Activated CD8-positive, alpha-beta memory T cell treated with anti-CD3 and anti-CD28 coated beads, Interleukin-2, amount 50 U/mL, for 24 hours (primary cell): ENCODE data around the gene KCTD1.
"Not testable (repeated sequence)": the region's sequence is repeated elsewhere in the genome, so short reads cannot be mapped to it uniquely, and the experiment has no call there.

Source experiments
- DNase-seq: peaks from one replicate; pipeline ENCODE4 v3.0.0-alpha.2; 2020; ENCODE audit errors: extremely low read depth

KCTD1 gene

GRCh38 chr18:26457611-26458353, 90.6 kb downstream of the KCTD1 start:
- DNase-seq = no peak

DNA sequence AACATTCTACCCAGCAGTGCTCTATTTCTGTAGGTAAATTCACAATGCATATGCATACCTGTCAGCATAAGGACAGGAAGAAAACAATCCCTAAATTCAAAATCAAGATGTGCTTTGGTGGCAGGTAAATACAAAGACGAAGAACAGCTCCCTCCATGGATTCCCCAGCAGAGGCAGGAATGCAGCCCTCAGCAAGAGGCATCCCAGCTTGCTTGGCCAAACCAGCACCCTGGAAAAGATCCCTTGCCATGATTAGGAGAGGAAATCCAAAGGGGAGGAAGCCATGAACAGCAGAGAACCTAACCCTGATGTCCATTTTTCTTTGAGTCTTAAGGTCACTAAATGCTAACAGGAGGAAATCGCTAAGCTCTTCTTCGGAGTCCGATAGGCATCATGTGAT, 91.2 kb downstream of the KCTD1 start:
- DNase-seq = no peak

DNA sequence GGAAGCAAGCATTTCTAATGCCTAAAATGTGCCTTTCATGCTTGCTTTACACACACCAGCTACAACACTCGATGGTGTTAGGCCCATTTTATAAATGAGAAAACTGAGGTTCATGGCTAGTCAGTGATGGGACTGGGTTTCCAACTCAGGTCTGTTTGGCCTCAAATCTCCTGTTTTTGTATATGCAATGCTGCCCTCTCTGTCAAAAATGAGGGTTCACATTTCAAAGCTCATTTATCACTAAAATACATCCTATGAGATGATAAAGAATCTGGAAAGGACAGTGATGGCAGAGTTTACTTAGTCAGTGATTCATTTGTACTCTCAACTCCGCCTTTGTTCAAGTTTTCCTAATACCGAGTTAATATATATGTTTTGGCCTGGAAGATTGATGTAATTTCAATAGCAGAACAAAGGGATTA, 92.3 kb downstream of the KCTD1 start:
- no peak for DNase-seq

- DNase-seq = no peak
These were observed 92.7 kb downstream of the KCTD1 start for GRCh38 chr18:26455639-26456038.

DNA sequence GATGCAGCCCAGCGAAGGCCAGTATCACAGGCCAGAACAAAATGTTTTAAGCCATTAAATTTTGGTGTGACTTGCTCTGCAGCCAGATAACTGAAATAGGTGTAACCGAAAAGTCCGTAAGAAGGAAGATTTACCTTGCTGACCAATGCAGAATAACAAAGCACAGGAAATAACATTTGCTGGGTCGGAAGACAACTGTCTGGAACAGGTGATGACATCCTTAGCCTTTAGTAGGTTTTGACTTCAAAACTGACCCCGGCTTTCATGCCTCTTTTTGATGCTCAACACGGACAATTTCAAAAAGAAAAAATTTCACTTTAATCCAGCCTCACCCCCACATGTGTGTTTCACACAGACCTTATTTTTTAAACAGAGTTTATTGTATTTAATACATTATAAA, 93.7 kb downstream of the KCTD1 start:
- no peak for DNase-seq

DNA sequence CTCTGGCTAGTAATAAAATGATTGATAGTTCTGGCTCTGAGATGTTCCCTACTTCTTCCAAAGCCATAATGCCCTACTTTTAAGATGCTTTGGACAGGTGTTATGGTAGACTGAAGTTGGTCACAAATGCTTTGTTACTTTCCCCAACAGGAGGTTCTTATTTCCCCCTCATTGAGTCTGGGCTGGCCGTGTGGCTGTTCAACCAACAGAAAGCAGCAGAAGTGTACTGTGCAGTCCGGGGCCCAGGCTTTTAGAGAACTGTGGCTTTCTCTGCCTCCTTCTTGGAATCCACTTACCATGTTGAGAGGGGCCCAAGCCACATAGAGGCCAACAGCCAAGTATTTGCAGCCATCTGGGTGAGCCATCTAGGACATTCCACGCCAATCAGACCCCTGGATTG, 94.2 kb downstream of the KCTD1 start:
- DNase-seq = no peak

- no peak for DNase-seq
These were observed 94.9 kb downstream of the KCTD1 start for GRCh38 chr18:26453386-26453901.

- no peak for DNase-seq
These were observed 97.2 kb downstream of the KCTD1 start for GRCh38 chr18:26450989-26451682.

- DNase-seq = no peak
These were observed 99.6 kb downstream of the KCTD1 start for GRCh38 chr18:26448714-26449159.

GRCh38 chr18:26443853-26444252, 104.5 kb downstream of the KCTD1 start:
- no peak for DNase-seq

DNA sequence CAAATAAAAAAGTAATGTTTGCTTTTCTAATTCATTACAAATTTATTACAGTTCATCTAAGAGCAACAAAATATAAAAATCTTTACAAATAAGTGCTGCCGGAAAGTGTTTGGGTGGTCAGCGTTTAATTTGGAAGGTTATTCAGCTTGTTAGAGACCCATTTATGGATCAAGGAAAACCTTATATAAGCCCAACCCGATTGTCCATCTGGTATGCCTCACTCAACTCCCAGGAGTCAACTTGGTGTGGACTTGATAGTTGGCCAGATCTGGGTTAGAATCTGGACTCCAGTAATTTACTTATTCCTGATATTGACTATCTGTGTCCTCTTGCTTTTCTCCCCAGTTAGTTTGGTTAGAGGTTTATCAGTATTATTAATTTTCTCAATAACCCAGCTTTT, 106.2 kb downstream of the KCTD1 start:
- no peak for DNase-seq

- no peak for DNase-seq
These were observed 107.7 kb downstream of the KCTD1 start for GRCh38 chr18:26440644-26441043.

DNA sequence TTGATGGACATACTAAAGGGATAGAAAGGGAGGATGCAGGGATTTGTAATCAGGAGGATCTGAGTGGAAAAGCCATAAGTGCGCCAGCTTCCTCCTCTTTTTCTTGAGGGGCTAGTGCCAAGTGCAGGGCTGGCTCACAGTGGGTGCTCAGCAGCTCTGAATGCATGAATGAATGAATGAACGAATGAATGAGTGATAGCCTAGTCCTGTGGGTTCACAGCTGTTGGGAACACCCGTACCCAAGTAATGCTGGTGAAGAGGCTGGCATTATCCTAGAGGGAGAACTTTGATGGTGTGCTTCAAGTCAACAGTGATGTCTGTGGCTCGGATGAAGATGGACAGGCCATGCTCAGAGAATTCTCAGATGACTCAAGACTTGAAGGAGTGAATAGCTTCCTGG, 108.8 kb downstream of the KCTD1 start:
- no peak for DNase-seq

GRCh38 chr18:26438980-26439379, 109.4 kb downstream of the KCTD1 start:
- DNase-seq = no peak

- not testable (repeated sequence) for DNase-seq
These were observed 110.7 kb downstream of the KCTD1 start for GRCh38 chr18:26437634-26438033.

- DNase-seq = no peak
These were observed 111.9 kb downstream of the KCTD1 start for GRCh38 chr18:26436176-26437051.

- no peak for DNase-seq
These were observed 112.8 kb downstream of the KCTD1 start for GRCh38 chr18:26435415-26436095.

GRCh38 chr18:26434887-26435286, 113.5 kb downstream of the KCTD1 start:
- no peak for DNase-seq

DNA sequence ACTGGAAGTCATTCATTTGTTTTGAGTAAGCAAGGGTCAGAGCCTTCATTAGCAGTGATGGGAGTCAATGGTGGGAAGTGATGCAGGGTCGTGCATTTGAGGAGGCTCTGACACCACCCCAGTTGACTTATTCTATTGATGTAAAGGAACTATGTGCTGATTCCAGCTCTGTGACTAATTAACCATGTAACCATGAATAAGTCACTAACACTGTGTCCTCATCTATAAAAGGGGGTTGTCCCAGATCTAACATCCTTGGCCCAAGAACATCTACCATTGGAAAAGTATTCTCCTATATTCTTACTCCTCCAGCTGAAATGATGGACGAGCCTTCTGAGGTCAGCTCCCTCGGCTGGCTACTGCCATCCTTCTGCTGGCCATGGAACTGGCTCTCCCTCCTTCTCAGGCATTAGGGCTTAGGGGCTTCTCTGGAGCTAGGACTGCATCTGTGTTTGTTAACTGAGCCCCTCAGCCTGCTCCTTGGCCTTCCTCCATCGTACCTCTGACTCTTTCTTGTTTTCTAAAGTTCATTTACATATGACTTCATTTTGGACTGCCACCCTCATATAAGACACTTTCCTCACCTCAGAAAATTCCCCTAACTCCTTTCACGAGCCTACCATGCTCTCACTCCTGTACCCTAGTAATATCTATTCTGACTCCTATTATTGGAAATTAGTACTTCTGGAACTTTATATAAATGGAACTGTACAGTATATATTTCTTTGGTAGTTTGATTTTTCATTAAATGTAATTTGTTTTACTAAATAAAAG, 115.5 kb downstream of the KCTD1 start:
- DNase-seq = no peak

DNA sequence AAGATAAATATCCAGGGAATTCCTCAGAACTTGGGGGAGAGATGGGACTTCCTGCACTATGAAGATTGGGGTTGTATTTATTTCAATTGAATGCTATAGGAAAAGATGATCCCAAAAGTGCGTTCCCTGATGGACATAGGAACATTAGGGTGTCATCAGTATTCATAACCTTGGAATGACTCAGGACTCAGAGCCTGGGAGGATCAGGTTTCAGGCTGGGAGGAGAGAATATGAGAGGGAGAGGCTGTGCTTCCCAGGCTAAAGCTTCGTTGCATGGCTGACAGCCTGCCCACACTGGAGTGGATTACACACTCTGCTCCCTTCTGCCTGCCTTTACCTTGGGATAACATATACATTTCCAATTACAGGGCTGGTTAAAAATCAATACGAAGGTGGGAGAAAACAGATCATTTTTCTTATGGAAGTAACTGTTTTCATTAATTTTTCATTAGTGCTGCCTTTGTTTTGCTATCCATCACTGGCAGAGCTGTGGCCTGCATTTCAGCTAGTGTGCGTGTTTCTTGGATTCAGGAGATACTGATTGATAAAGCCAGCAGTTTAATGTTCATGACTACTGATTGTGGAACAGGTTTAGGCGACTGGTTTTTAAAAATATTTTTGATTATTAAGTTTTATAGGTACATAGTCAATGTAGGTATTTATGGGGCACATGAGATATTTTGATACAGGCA, 118.7 kb downstream of the KCTD1 start:
- DNase-seq = no peak
